GM12878 (cell line): ENCODE data around the gene GALNT15.

ENCODE experiments used
- CTCF ChIP-seq, 3 experiments: IDR thresholded peaks in 2 of 3; conservative IDR thresholded peaks in 1 of 3; 2 replicates each; pipeline ENCODE4 v1.5.1; 2011; ENCODE audit warnings: low read depth in 3 of 3, low read length in 3 of 3, mild to moderate bottlenecking in 3 of 3, control low read depth in 2 of 3, moderate library complexity in 2 of 3, inconsistent platforms in 1 of 3, mixed read lengths in 1 of 3; ENCODE audit not compliant: control insufficient read depth in 2 of 3, insufficient read depth in 1 of 3; ENCODE audit errors: extremely low read depth in 1 of 3
- EED ChIP-seq: sonication (generic); IDR thresholded peaks from 2 replicates; pipeline ENCODE4 v1.6.1; 2016; ENCODE audit warnings: antibody characterized with exemption, low read depth
- HDAC2 ChIP-seq: fragments of 200-600 bp; sonication (generic); IDR thresholded peaks from 2 replicates; pipeline ENCODE4 v1.6.1; 2017
- SIN3A ChIP-seq: IDR thresholded peaks from 2 replicates; pipeline ENCODE4 v1.6.1; 2012; ENCODE audit warnings: low read depth, low read length, improper control_type of control experiment
- WRNIP1 ChIP-seq: IDR thresholded peaks from 2 replicates; pipeline ENCODE4 v1.6.1; 2011; ENCODE audit warnings: low read depth, low read length, improper control_type of control experiment, borderline replicate concordance
- ZBTB40 ChIP-seq: fragments of 450-650 bp; IDR thresholded peaks from 2 replicates; pipeline ENCODE4 v1.6.1; 2016; ENCODE audit warnings: mild to moderate bottlenecking, moderate library complexity, borderline replicate concordance
- TF ChIP-seq, protein P1 (sequence below): fragments of 450-650 bp; formaldehyde crosslinking; IDR thresholded peaks from 2 replicates; pipeline ENCODE4 v1.4.0; 2020; ENCODE audit warnings: mild to moderate bottlenecking, moderate library complexity
- TF ChIP-seq, protein P2 (sequence below): IDR thresholded peaks from 2 replicates; pipeline ENCODE4 v1.6.1; 2011; ENCODE audit warnings: low read depth, mild to moderate bottlenecking, low read length, moderate library complexity, borderline replicate concordance; ENCODE audit errors: extremely low read depth
- TF ChIP-seq, protein P3 (sequence below): fragments of 450-650 bp; IDR thresholded peaks from 2 replicates; pipeline ENCODE4 v1.6.1; 2017; ENCODE audit warnings: mild to moderate bottlenecking, low read depth, inconsistent platforms; ENCODE audit not compliant: poor library complexity, severe bottlenecking

GRCh38 chr3:16148213-16148612 lies 26.3 kb upstream of the GALNT15 start:
- TF ChIP-seq, protein P1, sequence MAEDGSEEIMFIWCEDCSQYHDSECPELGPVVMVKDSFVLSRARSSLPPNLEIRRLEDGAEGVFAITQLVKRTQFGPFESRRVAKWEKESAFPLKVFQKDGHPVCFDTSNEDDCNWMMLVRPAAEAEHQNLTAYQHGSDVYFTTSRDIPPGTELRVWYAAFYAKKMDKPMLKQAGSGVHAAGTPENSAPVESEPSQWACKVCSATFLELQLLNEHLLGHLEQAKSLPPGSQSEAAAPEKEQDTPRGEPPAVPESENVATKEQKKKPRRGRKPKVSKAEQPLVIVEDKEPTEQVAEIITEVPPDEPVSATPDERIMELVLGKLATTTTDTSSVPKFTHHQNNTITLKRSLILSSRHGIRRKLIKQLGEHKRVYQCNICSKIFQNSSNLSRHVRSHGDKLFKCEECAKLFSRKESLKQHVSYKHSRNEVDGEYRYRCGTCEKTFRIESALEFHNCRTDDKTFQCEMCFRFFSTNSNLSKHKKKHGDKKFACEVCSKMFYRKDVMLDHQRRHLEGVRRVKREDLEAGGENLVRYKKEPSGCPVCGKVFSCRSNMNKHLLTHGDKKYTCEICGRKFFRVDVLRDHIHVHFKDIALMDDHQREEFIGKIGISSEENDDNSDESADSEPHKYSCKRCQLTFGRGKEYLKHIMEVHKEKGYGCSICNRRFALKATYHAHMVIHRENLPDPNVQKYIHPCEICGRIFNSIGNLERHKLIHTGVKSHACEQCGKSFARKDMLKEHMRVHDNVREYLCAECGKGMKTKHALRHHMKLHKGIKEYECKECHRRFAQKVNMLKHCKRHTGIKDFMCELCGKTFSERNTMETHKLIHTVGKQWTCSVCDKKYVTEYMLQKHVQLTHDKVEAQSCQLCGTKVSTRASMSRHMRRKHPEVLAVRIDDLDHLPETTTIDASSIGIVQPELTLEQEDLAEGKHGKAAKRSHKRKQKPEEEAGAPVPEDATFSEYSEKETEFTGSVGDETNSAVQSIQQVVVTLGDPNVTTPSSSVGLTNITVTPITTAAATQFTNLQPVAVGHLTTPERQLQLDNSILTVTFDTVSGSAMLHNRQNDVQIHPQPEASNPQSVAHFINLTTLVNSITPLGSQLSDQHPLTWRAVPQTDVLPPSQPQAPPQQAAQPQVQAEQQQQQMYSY (CRISPR knock-in tag): no peak
- TF ChIP-seq CTCF (IDR thresholded peaks at IDR 0.05 in 2 of 3, conservative IDR thresholded peaks at IDR 0.05 in 1 of 3; ENCODE audit: control insufficient read depth in 2 of 3, extremely low read depth in 1 of 3, insufficient read depth in 1 of 3, low read depth in 3 of 3, low read length in 3 of 3): no peak
- no peak for TF ChIP-seq SIN3A
- no peak for TF ChIP-seq EED
- TF ChIP-seq ZBTB40: no peak
- TF ChIP-seq, protein P2, sequence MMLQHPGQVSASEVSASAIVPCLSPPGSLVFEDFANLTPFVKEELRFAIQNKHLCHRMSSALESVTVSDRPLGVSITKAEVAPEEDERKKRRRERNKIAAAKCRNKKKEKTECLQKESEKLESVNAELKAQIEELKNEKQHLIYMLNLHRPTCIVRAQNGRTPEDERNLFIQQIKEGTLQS: no peak
- TF ChIP-seq WRNIP1: no peak
- TF ChIP-seq, protein P3, sequence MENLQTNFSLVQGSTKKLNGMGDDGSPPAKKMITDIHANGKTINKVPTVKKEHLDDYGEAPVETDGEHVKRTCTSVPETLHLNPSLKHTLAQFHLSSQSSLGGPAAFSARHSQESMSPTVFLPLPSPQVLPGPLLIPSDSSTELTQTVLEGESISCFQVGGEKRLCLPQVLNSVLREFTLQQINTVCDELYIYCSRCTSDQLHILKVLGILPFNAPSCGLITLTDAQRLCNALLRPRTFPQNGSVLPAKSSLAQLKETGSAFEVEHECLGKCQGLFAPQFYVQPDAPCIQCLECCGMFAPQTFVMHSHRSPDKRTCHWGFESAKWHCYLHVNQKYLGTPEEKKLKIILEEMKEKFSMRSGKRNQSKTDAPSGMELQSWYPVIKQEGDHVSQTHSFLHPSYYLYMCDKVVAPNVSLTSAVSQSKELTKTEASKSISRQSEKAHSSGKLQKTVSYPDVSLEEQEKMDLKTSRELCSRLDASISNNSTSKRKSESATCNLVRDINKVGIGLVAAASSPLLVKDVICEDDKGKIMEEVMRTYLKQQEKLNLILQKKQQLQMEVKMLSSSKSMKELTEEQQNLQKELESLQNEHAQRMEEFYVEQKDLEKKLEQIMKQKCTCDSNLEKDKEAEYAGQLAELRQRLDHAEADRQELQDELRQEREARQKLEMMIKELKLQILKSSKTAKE: no peak
- no peak for TF ChIP-seq HDAC2
